GM18526 (cell line): ENCODE measurements around the gene CLASP1.

Source experiments
- POLR2A ChIP-seq: IDR thresholded peaks from 3 replicates; pipeline ENCODE4 v1.6.1; 2011; ENCODE audit not compliant: insufficient read length; ENCODE audit errors: extremely low read depth

Gene CLASP1

DNA sequence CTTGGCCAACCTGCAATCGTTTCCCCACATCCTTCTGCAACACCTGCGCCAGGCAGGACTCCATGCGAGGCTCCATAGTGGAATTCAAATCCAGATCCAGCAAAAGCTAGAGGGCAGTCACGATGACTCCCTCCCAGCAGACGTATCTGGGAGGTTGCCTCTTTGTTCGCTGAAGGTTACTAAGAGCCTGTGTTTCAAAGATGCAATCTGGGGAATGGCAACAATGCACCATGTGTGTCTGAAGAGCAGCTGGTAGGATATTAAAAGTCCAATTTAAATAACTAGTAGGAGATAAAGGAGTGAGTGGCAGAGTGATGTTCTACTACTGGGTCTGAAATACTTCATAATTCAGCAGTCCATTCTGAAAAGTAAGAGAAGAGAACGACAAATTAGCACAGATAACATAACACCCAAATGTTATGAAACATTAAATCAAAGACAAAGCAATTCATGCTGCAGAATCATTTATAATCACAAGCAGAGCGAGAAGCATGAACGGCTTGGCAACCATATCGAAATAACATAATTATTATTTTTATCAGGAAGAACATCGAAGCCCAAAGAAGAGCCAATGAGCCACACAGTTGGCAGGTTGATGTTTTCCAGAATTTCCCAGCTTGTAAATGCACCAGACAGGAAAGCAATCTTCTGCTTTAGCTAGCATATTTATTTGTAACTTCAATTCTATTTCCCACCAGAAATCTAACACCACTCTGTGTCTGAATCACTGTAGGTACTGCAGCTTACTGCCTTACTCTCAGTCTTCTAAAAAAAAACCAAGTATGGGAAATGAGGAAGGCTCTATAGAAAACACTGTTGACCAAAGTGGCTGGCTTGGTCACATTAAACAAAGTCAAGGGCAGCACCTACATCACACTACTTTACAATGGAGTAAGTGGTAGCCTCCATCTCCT, 43.2 kb downstream of the CLASP1 start:
- TF ChIP-seq POLR2A = no peak

- no peak for TF ChIP-seq POLR2A
Observed at GRCh38 chr2:121603185-121603584, 46.1 kb downstream of the CLASP1 start.

DNA sequence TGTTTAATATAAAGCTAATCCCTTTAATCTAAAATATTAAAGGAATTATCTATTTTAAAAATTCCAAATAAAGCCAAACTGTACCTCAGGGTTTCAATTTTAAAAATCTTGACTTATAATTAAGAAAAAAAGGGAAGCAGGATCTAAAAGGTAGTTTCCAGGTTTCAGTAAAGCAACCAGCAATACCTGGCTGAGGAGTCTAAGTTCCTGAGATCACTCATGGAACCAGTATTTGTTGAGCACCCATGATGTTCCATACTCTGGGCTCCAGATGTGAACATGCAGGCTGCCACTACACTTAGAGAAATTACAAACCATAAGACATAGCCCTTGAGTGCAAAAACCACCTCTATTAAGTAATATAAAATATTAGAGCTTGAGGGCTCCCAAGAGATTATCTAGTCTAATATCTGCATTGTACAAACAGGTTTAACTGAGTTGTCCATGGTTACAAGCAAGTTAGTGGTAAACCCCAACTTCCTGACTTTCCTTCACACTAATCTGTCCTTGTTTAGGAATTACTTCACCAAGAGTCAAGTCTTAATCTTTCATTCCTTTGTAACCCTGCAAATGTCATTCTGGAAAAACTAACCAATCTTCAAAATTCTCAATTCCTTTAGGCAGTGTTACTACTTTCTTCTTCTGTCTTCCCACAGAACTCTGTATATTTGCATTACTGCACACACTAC, 49.2 kb downstream of the CLASP1 start:
- TF ChIP-seq POLR2A = no peak

GRCh38 chr2:121598087-121598486, 51.2 kb downstream of the CLASP1 start:
- no peak for TF ChIP-seq POLR2A

- TF ChIP-seq POLR2A = peak; percentile 31
Observed at GRCh38 chr2:121596221-121597080, 52.8 kb downstream of the CLASP1 start.

GRCh38 chr2:121595012-121595891, 54.0 kb downstream of the CLASP1 start:
- no peak for TF ChIP-seq POLR2A

- TF ChIP-seq POLR2A = no peak
Observed at GRCh38 chr2:121591199-121591598, 58.1 kb downstream of the CLASP1 start.

DNA sequence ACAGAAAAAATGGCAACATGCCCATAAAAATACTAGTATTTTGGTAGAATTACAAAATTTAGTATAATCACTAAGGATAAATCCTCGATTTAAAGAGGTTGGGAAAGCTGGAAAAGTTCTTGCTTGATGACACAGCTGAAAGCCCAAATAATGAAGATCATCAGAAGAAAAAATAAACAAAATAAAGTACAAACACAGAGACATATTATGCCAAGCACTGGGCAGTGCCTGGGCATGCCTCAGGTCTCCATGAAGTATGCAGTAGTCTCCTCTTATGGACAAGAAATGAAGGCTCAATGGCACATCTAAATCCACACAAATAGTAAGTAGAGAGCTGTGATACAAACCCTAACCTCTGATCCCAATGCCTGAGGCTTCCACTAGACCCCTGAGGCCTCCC, 60.9 kb downstream of the CLASP1 start:
- no peak for TF ChIP-seq POLR2A

GRCh38 chr2:121587131-121587530, 62.1 kb downstream of the CLASP1 start:
- no peak for TF ChIP-seq POLR2A

- no peak for TF ChIP-seq POLR2A
Observed at GRCh38 chr2:121584741-121585140, 64.5 kb downstream of the CLASP1 start.

DNA sequence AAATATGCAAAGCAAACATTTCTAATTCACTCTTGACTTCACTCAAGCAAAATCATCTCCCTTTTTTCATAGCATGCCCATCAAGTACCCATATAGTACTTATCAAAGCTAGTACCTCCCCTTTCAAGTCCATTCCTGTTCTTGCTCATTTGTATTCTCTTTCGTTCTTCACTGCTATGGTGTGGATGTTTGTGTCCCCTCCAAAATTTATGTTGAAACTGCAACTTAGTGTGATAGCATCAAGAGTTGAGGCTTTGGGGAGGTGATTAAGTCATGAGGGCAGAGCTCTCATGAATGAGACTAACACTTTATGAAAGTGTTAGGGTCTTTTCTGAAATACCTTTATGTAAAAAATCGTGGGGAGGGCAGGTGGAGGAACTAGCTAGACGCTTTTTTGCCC, 65.7 kb downstream of the CLASP1 start:
- TF ChIP-seq POLR2A = no peak

DNA sequence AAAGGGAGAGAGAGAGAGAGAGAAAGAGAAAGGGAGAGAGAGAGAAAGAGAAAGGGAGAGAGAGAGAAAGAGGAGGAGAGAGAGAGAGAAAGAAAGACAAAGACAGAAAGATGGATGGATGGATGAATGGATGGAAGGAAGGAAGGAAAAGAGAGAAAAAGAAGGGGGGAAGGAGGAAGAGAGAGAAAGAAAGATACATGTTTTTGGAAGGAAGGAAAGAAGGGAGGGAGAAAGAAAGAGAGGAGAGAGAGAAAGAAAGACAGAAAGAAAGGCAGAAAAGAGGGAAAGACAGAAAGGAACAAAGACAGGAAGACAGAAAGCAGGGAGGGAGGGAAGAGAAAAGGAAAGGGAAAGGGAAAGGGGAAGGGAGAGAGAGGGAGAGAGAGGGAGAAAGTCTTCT, 67.0 kb downstream of the CLASP1 start:
- no peak for TF ChIP-seq POLR2A

DNA sequence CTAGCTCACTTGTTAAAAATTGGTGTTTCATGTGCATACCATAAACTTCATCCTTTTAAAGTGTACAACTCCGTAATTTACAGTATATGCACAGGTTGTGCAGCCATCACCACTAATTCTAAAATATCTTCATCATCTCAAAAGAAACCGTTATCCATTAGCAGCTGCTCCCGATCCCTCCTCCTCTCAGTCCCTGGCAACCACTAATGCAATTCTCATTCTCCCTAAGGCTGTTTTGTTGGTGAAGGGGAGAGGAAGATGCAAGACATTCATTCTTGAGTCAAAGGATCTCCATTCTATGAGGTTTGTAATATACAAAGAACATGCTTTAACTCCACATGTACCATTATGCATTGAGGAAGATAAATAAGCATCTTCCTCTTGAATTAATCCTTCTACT, 70.0 kb downstream of the CLASP1 start:
- no peak for TF ChIP-seq POLR2A

- no peak for TF ChIP-seq POLR2A
Observed at GRCh38 chr2:121577381-121577780, 71.9 kb downstream of the CLASP1 start.
